K562 (cell line): ENCODE data around the gene MFF. TPM values are rescaled to one million over a fixed set of nuclear protein-coding genes. Genes with fewer than 3 reads are reported as not detected.

Source experiments
- ATAC-seq: fragments of 200-7000 bp; cut with Tn5 transposase; 3 replicates; pipeline ENCODE4 v1.9.1; 2020; ENCODE audit warnings: moderate library complexity
- BruUV-seq: library from RNA; stranded (reverse); fragments of 400-500 nt; replicated peaks from 2 replicates; lab custom pipeline; 2021; lab: Mats Ljungman, UMichigan
- CTCF ChIA-PET: fragments of 300-600 bp; formaldehyde crosslinking; extraction: SDS; loops from one replicate; lab custom pipeline; 2021; ENCODE audit warnings: low intra/inter-chr PET ratio; lab: Yijun Ruan, JAX
- POLR2A ChIA-PET: fragments of 300-600, 350-650 bp; sonication (Branson Sonifier 250); formaldehyde crosslinking; extraction: SDS; loops from one replicate; lab custom pipeline; 2021; ENCODE audit warnings: antibody characterized with exemption, inconsistent platforms; lab: Yijun Ruan, JAX
- DNase-seq, 4 experiments: peaks; one replicate each; pipeline versions ENCODE4 v3.0.0 to v3.0.0-alpha.2; 2011 to 2018; ENCODE audit warnings: low spot score in 3 of 4, mixed read lengths in 3 of 4; ENCODE audit errors: extremely low read depth in 1 of 4
- FAIRE-seq: peaks from 2 replicates; lab custom pipeline; 2011; peaks lifted over from hg19 to GRCh38; lab: Jason Lieb, UNC
- H2AFZ ChIP-seq: 2 replicates; pipeline ENCODE4 v1.6.0; 2011; ENCODE audit warnings: low read depth, low read length, control low read depth, inconsistent platforms
- H3K27ac ChIP-seq: fragments of 200-600 bp; 3 replicates; pipeline ENCODE4 v1.8.0; 2011; ENCODE audit warnings: low read depth, mild to moderate bottlenecking, control low read depth, inconsistent platforms, low read length, moderate library complexity, mixed read lengths; ENCODE audit errors: extremely low read depth
- H3K27me3 ChIP-seq, 2 experiments: fragments of 300-600 bp in 1 of 2; 2 replicates in 1 of 2; 3 replicates in 1 of 2; pipeline versions ENCODE4 v1.6.0 to v1.8.0; 2011; ENCODE audit warnings: inconsistent platforms in 2 of 2, low read length in 2 of 2, mild to moderate bottlenecking in 1 of 2, mixed read lengths in 1 of 2, moderate library complexity in 1 of 2; ENCODE audit not compliant: control insufficient read depth in 2 of 2, insufficient read depth in 2 of 2
- H3K36me3 ChIP-seq: fragments of 300-600 bp; 3 replicates; pipeline ENCODE4 v1.8.0; 2011; ENCODE audit warnings: mild to moderate bottlenecking, low read length, inconsistent platforms; ENCODE audit not compliant: control insufficient read depth, insufficient read depth
- H3K4me1 ChIP-seq, 2 experiments: fragments of 200-600 bp in 1 of 2; replicated peaks in 1 of 2; 2 replicates in 1 of 2; 3 replicates in 1 of 2; pipeline versions ENCODE4 v1.5.1 to v1.8.0; 2011; ENCODE audit warnings: inconsistent platforms in 2 of 2, low read length in 2 of 2, mild to moderate bottlenecking in 1 of 2, mixed read lengths in 1 of 2, moderate library complexity in 1 of 2; ENCODE audit not compliant: control insufficient read depth in 2 of 2, insufficient read depth in 2 of 2
- H3K4me2 ChIP-seq: 2 replicates; pipeline ENCODE4 v1.6.1; 2011; ENCODE audit warnings: low read length, control low read depth, inconsistent platforms, mixed read lengths; ENCODE audit not compliant: insufficient read depth
- H3K4me3 ChIP-seq: fragments of 200-600 bp; sonication (generic), shearing (Covaris generic); 2 replicates; pipeline ENCODE4 v1.5.1; 2016; ENCODE audit warnings: control low read depth, inconsistent platforms
- H3K79me2 ChIP-seq: fragments of 200-600 bp; 3 replicates; pipeline ENCODE4 v1.8.0; 2011; ENCODE audit warnings: low read length, inconsistent platforms; ENCODE audit not compliant: control insufficient read depth, insufficient read depth
- H3K9ac ChIP-seq, 2 experiments: 2 replicates each; pipeline versions ENCODE4 v1.6.0 to v1.6.1; 2011; ENCODE audit warnings: low read depth in 2 of 2, low read length in 2 of 2, control low read depth in 1 of 2, inconsistent platforms in 1 of 2, mild to moderate bottlenecking in 1 of 2, mixed read lengths in 1 of 2; ENCODE audit not compliant: insufficient read depth in 1 of 2
- H3K9me1 ChIP-seq: one replicate; pipeline ENCODE4 v1.6.0; 2011; ENCODE audit warnings: inconsistent platforms, mild to moderate bottlenecking, low read length, moderate library complexity; ENCODE audit not compliant: control insufficient read depth, insufficient read depth
- H3K9me3 ChIP-seq: replicated peaks from 2 replicates; pipeline ENCODE4 v1.5.1; 2011; ENCODE audit warnings: low read depth, low read length, inconsistent platforms; ENCODE audit not compliant: control insufficient read depth, insufficient read depth
- H4K20me1 ChIP-seq: replicated peaks from 2 replicates; pipeline ENCODE4 v1.6.1; 2011; ENCODE audit warnings: low read length, inconsistent platforms, mixed read lengths; ENCODE audit not compliant: control insufficient read depth, insufficient read depth
- ARHGAP35 ChIP-seq: fragments of 450-650 bp; IDR thresholded peaks from 2 replicates; pipeline ENCODE4 v1.6.1; 2018; ENCODE audit not compliant: partially characterized antibody
- C11orf30 ChIP-seq: fragments of 450-650 bp; IDR thresholded peaks from 2 replicates; pipeline ENCODE4 v1.6.1; 2016; ENCODE audit warnings: low read depth, mild to moderate bottlenecking
- CCNT2 ChIP-seq: IDR thresholded peaks from 2 replicates; pipeline ENCODE4 v1.6.1; 2011; ENCODE audit warnings: borderline replicate concordance, low read depth, mild to moderate bottlenecking, moderate library complexity, mixed read lengths, low read length; ENCODE audit not compliant: insufficient read length; ENCODE audit errors: extremely low read depth
- CHD2 ChIP-seq: IDR thresholded peaks from 2 replicates; pipeline ENCODE4 v1.6.1; 2011; ENCODE audit warnings: low read depth, low read length
- GATAD2A ChIP-seq: fragments of 450-650 bp; IDR thresholded peaks from 2 replicates; pipeline ENCODE4 v1.6.1; 2017
- GTF2B ChIP-seq: IDR thresholded peaks from 2 replicates; pipeline ENCODE4 v1.6.1; 2011; ENCODE audit not compliant: insufficient read length; ENCODE audit errors: extremely low read depth
- HMGN3 ChIP-seq: IDR thresholded peaks from 2 replicates; pipeline ENCODE4 v1.6.1; 2011; ENCODE audit warnings: borderline replicate concordance, low read depth, mild to moderate bottlenecking, mixed read lengths, low read length; ENCODE audit not compliant: insufficient read length; ENCODE audit errors: extremely low read depth
- NFE2 ChIP-seq: IDR thresholded peaks from 2 replicates; pipeline ENCODE4 v1.6.1; 2014; ENCODE audit warnings: antibody characterized with exemption, low read depth
- PTTG1 ChIP-seq: fragments of 450-650 bp; IDR thresholded peaks from 2 replicates; pipeline ENCODE4 v1.6.1; 2016; ENCODE audit warnings: low read depth, mild to moderate bottlenecking, missing genetic modification characterization, missing compliant biosample characterization
- RBM39 ChIP-seq: fragments of 200-400 bp; formaldehyde crosslinking; optimal IDR thresholded peaks from 2 replicates; pipeline ENCODE3; 2018; ENCODE audit warnings: low read depth, low read length
- U2AF2 ChIP-seq: fragments of 200-400 bp; formaldehyde crosslinking; optimal IDR thresholded peaks from 2 replicates; pipeline ENCODE3; 2017; ENCODE audit warnings: low read depth, mild to moderate bottlenecking, low read length
- ZBED1 ChIP-seq: IDR thresholded peaks from 2 replicates; pipeline ENCODE4 v1.6.1; 2014
- ZC3H4 ChIP-seq: sonication (generic); formaldehyde crosslinking; IDR thresholded peaks from 2 replicates; pipeline ENCODE4 v1.9.0; 2021; ENCODE audit warnings: missing genetic modification reagents, borderline replicate concordance
- ZNF12 ChIP-seq: sonication (generic); formaldehyde crosslinking; IDR thresholded peaks from 2 replicates; pipeline ENCODE4 v1.4.0; 2020; ENCODE audit warnings: mild to moderate bottlenecking, missing genetic modification reagents
- ZNF263 ChIP-seq: sonication (generic); formaldehyde crosslinking; IDR thresholded peaks from 2 replicates; pipeline ENCODE4 v1.8.0; 2022; ENCODE audit warnings: mild to moderate bottlenecking, missing genetic modification reagents, borderline replicate concordance
- ZNF316 ChIP-seq: fragments of 450-650 bp; IDR thresholded peaks from 2 replicates; pipeline ENCODE4 v1.6.1; 2016
- ZNF324 ChIP-seq: fragments of 250-450 bp; sonication (Bioruptor Pico); IDR thresholded peaks from 2 replicates; pipeline ENCODE4 v1.4.0; 2020; ENCODE audit warnings: mild to moderate bottlenecking
- ZNF561 ChIP-seq: fragments of 450-650 bp; formaldehyde crosslinking; conservative IDR thresholded peaks from 2 replicates; pipeline ENCODE4 v1.4.0; 2020; ENCODE audit warnings: mild to moderate bottlenecking, moderate library complexity
- WGBS: fragments of 100-300 bp; shearing (Covaris generic); methylation state at CpG from one replicate; pipeline ENCODE4 v1.1.6; 2016; ENCODE audit warnings: low coverage, mixed read lengths; ENCODE audit not compliant: insufficient coverage; ENCODE audit errors: missing lambda C conversion rate; 5-methylcytosine and 5-hydroxymethylcytosine counted together
- in situ Hi-C: fragments of 300-500 bp; cut with MboI; formaldehyde crosslinking; loops from 4 replicates; pipeline ENCODE4 v1.15.0; 2018; ENCODE audit warnings: inconsistent platforms, mixed read lengths
- intact Hi-C: fragments of 100-400 bp; cut with micrococcal nuclease; formaldehyde crosslinking; loops from 2 replicates; pipeline ENCODE4 v1.14.2; 2022
- polyA plus RNA-seq, 8 experiments: library from polyadenylated mRNA; depleted of rRNA in 4 of 8; stranded (reverse) in 5 of 8; unstranded in 3 of 8; fragments of >200 nt; fragmentation: Nextera tagmentation in 2 of 8; fragmentation: Illumina TruSeq in 1 of 8; extraction: Ambion mirVana in 2 of 8; extraction: Trizol in 1 of 8; gene quantifications; 2 replicates each; pipeline versions ENCODE4 v1.2.1 to v1.2.3, GENCODE V29; 2011 to 2014; ENCODE audit warnings: inconsistent platforms in 1 of 8, missing spikeins in 1 of 8
- total RNA-seq, 7 experiments: library from RNA; depleted of rRNA in 6 of 7; stranded (reverse); fragments of >200 nt in 6 of 7; fragmentation: Illumina TruSeq in 2 of 7; extraction: Trizol in 2 of 7; gene quantifications; 2 replicates each; pipeline versions ENCODE4 v1.2.1 to v1.2.3, GENCODE V29; 2011 to 2021; ENCODE audit warnings: low replicate concordance in 1 of 7

MFF gene
- total and polyA plus RNA-seq, 9 of the 15 experiments (the other 6 are each of a cell fraction or from before 2014, with no cell fraction given) = 9.4 to 75.4 (median 55.7) TPM

- Histone ChIP-seq H3K9me3 (no peaks in the 10 kb centered on the region), H3K4me3 (no peak overlapping the region), H4K20me1 (no peaks in the 10 kb centered on the region), H3K4me2 (no peak overlapping the region), H3K79me2 (no peaks in the 10 kb centered on the region), H3K27ac (no peak overlapping the region), H3K9me1 (no peaks in the 10 kb centered on the region), H2AFZ (no peak overlapping the region), H3K4me1 (no peaks in the 10 kb centered on the region; a peak in 2 of 5 replicates), H3K27me3 (peaks cover 0 to 8% of the 10 kb centered on the region in 2 experiments; a peak in 3 of 5 replicates), H3K9ac (no peak overlapping the region), H3K36me3 (no peaks in the 10 kb centered on the region)
- intact Hi-C loops = loop anchor here (10.0 kb wide), 1 partner anchor 467 kb away; no protein-coding TSS in a partner anchor
- no TSS peak for BruUV-seq
- DNase-seq (no peak), FAIRE-seq (no peak), ATAC-seq (peak; percentile 55; the same call in 2 of the 3 replicates)
- POLR2A ChIA-PET = no interaction called here
- in situ Hi-C loops = no loop called here
- 4% methylated on average over 4 of the region's 4 CpGs for WGBS
- CTCF ChIA-PET = no interaction called here
- TF ChIP-seq CCNT2 (no peak), ZNF316 (peak; percentile 23; the same call in 1 of the 2 replicates), ZBED1 (no peak), C11orf30 (peak; percentile 11; the same call in 1 of the 2 replicates), ZNF324 (CRISPR knock-in tag) (no peak), HMGN3 (no peak), NFE2 (peak; percentile 57), RBM39 (no peak), ZC3H4 (CRISPR knock-in tag) (no peak), PTTG1 (tag) (no peak), GTF2B (no peak), GATAD2A (no peak), CHD2 (no peak), ZNF12 (CRISPR knock-in tag) (no peak), ARHGAP35 (no peak), U2AF2 (no peak), ZNF561 (no peak), ZNF263 (CRISPR knock-in tag) (no peak)
Observed at GRCh38 chr2:227397562-227397961, 72.5 kb downstream of the MFF start.
